K562 treated with DMSO at 1 percent for 48 hours (cell line): ENCODE measurements around the gene RPL27A. TPM values are rescaled to one million over a fixed set of nuclear protein-coding genes. Genes with fewer than 3 reads are reported as not detected.

ENCODE experiments used
- total RNA-seq: library from RNA; unstranded; fragments of 300-600 nt; gene quantifications from 2 replicates; pipeline ENCODE4 v1.2.3, GENCODE V29; 2022; ENCODE audit warnings: low replicate concordance; ENCODE audit errors: extremely low read depth

Gene RPL27A
- total RNA-seq: 983 and 1,489 TPM in 2 replicates

DNA sequence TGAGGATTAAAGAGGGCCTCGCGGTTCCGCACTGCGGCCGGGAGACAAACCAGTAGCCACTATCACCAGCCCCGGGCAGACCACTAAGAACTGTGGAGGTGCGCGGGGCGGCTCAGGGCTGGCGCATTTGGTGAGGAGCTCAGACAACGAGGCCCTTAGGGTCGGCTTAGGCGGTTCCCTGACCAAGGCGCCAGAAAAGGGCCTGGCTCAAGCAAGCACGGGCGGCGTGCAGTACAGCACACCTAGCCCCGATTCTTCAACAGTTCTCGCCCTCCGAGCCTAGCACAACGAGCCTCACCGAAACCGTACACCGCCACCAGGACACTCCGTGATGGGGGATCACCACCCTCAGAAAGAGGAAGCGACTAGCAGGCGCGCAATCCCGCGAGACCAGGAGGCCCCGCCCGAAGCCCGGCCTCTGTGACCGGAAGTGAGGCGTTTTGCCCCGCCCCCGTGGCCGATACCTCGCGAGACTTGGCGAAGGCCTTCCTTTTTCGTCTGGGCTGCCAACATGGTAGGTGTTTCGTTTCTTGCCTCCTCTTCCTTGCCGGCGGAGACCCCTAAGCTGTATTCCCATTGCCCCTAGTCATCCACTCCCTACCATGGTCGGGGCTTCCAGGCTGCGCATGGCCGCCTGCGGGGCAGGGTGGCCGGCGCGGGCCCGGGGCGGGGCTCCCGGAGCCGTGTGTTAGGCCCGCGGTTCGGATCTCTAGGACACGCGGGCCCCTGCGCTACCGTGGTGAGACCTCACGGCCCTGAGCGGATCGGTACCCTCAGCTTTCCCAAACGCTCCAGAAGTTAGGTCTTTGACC lies at the start of gene RPL27A, which contains the start of gene TRIM66:
Gene RPL27A (plus strand): TSS at position 490 of the 812 bp plus-strand sequence. CDS start 22 bp downstream, at position 512.
Gene TRIM66 (minus strand): TSS at position 363 of the 812 bp plus-strand sequence. CDS start 10,391 bp downstream, outside the sequence.

Other genes starting within 250 kb of the RPL27A start
- not detected in 2 replicates for gene STK33, start 88.6 kb upstream of the RPL27A start, total RNA-seq
- not detected in 2 replicates for gene TRIM66, start 127 bp upstream of the RPL27A start, total RNA-seq
- not detected in 2 replicates for gene AKIP1, start 228.4 kb downstream of the RPL27A start, total RNA-seq